GM18861 (cell line): Measurements from ENCODE around the gene LDB2.

ENCODE experiments used
- ATAC-seq: cut with Tn5 transposase; IDR thresholded peaks from one replicate; pipeline ENCODE4 v1.9.1; 2021; ENCODE audit not compliant: unreplicated experiment

Gene LDB2

DNA sequence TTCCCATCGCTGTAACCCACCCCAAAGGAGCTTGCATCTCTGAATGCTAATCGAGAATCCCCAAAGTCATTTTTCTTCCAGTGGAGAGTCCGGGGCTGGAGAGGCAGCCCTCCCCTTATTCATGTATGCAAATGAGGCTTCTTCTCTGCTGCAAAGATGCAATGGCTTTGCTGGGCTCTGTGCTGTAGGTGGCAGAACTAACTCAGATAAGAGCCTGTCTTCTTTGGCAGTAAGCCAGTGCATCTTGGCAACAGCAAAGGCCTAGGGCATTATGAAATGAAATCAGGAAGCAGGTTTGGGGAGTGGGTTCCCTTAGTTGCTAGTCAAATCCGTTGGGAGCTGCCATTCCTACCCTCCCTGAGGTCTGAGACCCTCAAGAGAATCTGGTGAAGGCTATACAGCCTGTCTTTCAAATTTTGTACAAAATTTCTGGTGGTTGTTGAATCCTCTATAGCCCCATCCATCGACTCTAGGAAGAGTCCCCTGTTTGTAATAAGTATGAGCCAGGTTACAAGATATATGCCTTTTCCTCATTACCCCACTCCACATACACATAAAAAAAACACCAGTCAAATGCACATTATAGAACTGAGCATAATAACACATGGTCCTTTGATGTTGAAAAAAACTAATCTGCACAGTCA lies 381.5 kb downstream of the LDB2 start:
- ATAC-seq: no peak

GRCh38 chr4:16513876-16514275 lies 384.6 kb downstream of the LDB2 start:
- ATAC-seq: no peak

GRCh38 chr4:16508968-16509367 lies 389.5 kb downstream of the LDB2 start:
- no peak for ATAC-seq

DNA sequence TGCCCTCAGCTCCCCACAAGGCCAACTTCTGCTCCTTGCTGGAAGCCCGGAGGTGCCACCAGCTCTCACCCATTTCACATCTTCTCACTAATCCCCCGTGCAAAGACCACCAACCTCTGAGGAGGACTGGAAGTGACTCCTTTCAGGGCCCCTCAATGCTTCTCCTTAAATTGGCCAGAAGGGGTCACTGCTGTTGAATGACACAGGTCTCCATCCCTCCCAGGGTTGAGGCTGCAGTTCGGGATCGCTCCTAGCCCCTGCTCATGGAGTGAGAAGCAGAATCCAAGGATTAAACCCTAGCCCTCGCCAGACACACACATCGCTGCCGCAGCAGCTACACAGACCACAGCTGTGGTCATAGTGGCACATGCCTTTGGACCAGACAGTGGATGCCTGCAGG lies 392.7 kb downstream of the LDB2 start:
- no peak for ATAC-seq

DNA sequence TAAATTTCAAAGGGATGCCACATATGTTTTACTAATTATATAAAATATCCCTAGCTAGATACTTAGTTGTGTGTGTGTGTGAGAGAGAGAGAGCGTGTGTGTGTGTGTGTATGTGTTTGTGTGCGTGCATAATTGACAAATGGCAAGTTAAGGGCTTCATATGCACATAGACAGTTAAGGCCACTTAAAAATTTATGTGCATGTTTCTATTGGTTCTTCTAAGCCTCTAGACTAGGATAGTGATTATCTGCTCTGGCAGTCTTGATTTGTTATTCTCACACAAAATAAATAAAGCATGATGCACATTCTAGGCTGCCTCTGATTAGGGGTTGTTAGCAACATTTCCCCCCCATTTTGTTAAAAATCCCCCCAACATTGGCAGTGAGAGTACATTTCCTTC lies 393.2 kb downstream of the LDB2 start:
- no peak for ATAC-seq

DNA sequence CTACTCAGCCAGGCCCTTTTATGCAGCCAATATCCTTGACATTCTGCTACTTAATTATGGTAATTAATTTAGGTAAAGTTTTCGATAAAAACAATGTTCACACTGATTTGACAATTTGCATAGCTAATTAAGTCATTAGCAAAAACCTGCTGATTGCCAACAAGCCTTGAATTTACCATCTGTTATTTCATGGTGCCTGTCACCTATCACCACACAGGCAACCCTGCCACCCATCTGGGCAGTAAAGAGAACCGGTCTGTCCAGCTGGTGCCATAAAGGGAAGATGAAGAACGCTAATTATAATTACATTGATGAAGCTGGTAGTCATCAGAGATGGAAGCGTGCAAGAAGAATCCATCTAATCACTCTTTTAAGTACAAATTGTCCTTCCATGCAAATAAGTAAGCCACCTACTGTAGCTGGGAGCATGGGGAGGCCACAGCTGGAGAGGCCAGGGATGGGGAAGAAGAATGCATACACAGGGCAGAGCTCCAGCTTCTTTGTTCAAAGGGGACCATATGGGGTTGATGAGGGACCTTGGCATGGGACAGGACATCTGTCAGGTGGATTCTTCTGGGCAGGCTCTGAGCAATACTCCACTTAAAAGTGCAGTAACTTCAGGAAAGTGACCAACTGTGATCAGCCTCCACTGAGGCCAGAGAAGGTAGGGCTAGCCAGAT lies 394.9 kb downstream of the LDB2 start:
- no peak for ATAC-seq

GRCh38 chr4:16498978-16499377 lies 399.5 kb downstream of the LDB2 start:
- no peak for ATAC-seq

- ATAC-seq: no peak
Observed at GRCh38 chr4:16496501-16496900, 401.9 kb downstream of the LDB2 start.

- ATAC-seq: no peak
Observed at GRCh38 chr4:16492872-16493271, 405.6 kb downstream of the LDB2 start.

- no peak for ATAC-seq
Observed at GRCh38 chr4:16489226-16489625, 409.2 kb downstream of the LDB2 start.

DNA sequence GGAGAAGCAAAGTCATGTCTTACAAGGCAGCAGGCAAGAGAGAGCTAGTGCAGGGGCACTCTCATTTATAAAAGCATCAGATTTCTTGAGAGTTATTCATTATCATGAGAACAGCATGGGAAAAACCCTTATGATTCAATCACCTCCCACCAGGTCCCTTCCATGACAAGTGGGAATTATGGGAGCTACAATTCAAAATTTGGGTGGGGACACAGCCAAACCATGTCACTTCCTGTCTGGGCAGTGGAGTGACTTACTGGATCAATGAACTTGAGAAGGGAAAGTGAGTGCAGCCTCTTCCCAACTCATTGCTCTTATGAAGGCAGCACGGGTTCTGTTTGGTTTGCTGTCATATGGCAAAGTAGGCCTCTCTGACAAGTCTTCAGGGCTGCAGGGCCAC lies 410.4 kb downstream of the LDB2 start:
- no peak for ATAC-seq

- ATAC-seq: no peak
Observed at GRCh38 chr4:16484711-16485110, 413.7 kb downstream of the LDB2 start.

DNA sequence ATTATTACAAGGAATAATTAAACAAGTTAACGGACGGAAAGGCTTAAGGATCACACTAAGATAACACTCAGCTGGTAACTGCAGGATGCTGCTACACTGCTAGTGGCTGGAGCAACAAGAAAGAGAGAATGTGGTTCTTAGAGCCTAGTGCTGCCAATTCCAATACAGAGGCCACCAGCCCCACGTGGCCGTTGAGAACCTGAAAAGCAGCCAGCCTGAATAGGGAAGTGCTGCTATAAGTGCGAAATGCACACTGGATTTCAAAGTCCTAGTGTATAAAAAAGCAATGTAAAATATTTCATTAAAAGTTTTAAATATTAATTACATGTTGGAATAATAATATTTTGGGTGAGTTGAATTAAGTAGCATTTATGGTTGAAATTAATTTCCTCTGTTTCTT lies 414.9 kb downstream of the LDB2 start:
- no peak for ATAC-seq

- ATAC-seq: no peak
Observed at GRCh38 chr4:16480011-16480410, 418.4 kb downstream of the LDB2 start.

DNA sequence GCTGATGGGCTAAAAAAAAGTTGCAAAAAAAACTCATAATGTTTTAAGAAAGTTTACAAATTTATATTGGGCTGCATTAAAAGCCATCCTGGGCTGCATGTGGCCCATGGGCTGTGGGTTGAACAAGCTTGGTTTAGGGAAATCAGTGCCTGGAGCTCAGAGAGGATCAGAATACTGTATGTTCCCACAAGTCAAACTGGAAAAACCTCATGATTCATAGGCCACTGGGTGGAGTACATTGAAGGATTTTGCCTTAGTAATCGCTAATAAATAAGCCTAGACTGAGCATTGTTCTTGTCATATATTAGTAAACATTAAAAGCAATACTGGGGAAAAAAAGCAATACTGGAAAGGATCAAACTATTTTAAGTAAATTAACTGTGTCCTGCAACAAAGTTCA lies 425.9 kb downstream of the LDB2 start:
- no peak for ATAC-seq

- no peak for ATAC-seq
Observed at GRCh38 chr4:16467061-16467460, 431.4 kb downstream of the LDB2 start.

- ATAC-seq: no peak
Observed at GRCh38 chr4:16466581-16466980, 431.9 kb downstream of the LDB2 start.

- ATAC-seq: no peak
Observed at GRCh38 chr4:16464651-16465050, 433.8 kb downstream of the LDB2 start.

DNA sequence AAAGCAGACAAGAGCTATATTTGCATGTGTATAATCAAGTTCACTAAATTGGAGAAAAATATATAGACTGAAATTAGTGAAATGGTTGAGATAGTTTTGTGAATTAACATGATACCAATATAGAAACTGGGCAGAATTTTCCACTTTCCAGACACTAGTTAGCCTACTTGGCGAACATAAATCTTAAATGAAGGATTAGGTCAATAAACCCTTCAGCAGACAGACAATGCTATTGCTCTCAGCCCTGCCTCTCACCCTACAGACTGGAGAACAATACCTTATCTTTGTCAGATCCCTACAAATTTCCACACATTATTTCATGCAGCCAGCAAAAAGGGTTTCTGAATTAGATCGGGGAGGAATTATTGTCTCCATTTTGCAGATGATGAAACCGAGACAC lies 435.8 kb downstream of the LDB2 start:
- ATAC-seq: no peak

- no peak for ATAC-seq
Observed at GRCh38 chr4:16461362-16461761, 437.1 kb downstream of the LDB2 start.

GRCh38 chr4:16457944-16458343 lies 440.5 kb downstream of the LDB2 start:
- no peak for ATAC-seq
